K562 treated with DMSO at 1 percent for 12 hours (cell line): Measurements from ENCODE around the gene GNG10. TPM values are rescaled to one million over a fixed set of nuclear protein-coding genes. Genes with fewer than 3 reads are reported as not detected.

Experiments used
- total RNA-seq: library from RNA; unstranded; fragments of 300-600 nt; gene quantifications from 2 replicates; pipeline ENCODE4 v1.2.3, GENCODE V29; 2022; ENCODE audit not compliant: insufficient read depth

Gene GNG10
- total RNA-seq, result 20.5 and 22.8 TPM in 2 replicates

DNA sequence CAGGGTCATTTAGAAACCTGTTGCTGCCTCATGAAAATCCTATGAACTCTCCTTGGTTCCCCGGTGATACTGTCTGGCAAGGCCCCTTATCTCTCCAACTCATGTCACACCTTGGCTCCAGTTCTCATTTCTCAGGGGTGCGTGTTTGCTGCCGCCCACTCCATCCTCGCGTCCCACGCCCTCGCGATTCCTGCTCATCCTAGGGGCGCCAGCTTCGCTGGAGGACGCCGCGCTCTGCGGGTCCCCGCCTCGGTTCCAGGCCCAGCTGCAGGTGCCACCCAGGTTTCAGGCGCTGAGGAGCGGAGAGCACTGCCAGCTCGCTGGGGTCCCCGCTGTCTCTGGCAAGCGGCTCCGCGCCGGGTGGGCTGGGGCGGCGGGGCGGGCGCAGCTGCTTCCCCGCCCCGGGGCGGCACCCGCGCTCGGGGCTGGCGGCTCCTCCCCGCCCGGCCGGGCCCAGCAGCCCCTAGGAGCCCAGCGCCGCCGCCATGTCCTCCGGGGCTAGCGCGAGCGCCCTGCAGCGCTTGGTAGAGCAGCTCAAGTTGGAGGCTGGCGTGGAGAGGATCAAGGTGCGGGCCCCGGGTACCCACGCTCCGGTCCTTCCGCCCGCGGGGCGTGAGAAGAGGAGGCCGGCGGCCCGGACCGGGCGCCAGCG is at the start of gene GNG10:
GNG10 (plus strand) TSS at position 456 of the 652 bp plus-strand sequence; CDS start at position 486, 30 bp downstream.

DNA sequence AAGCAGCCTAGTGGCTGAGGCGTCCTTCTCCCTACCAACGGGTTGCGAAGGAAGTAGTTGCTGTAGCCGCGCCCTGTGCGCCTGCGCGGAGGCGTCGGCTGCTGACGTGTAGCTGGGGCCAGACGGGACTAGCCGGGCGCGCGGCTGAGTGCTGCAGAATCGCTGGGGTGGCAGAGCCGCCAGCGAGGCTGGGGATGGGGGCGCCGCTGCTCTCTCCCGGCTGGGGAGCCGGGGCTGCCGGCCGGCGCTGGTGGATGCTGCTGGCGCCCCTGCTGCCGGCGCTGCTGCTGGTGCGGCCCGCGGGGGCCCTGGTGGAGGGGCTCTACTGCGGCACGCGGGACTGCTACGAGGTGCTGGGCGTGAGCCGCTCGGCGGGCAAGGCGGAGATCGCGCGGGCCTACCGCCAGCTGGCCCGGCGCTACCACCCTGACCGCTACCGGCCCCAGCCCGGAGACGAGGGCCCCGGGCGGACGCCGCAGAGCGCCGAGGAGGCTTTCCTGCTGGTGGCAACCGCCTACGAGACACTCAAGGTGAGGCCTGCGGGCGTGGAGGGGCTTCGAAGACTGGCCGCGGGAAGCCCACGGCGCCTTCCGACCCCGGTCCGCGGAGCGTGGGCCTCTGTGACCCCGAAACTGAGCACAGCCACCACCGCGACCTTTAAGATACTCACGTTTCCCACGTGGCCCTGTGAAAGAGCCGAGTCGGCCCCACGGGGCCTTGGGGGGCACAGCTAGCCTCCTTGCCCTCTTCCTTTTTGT is 30.0 kb upstream of the GNG10 start, which contains the start of gene DNAJC25:
DNAJC25 (plus strand) TSS at position 121 of the 758 bp plus-strand sequence; CDS start at position 195, 74 bp downstream.

Other genes with a start within 250 kb of the GNG10 start
- 11.4 and 33.9 TPM in 2 replicates for gene ECPAS, start 177.2 kb upstream of the GNG10 start, total RNA-seq
- not detected in 2 replicates for gene ZNF483, start 136.4 kb upstream of the GNG10 start, total RNA-seq
- not detected in 2 replicates for gene PTGR1, start 62.0 kb upstream of the GNG10 start, total RNA-seq
- gene DNAJC25, start 30.3 kb upstream of the GNG10 start, total RNA-seq, result 3.8 and 7.9 TPM in 2 replicates
- gene SHOC1, start 133.3 kb downstream of the GNG10 start, total RNA-seq, result not detected in 2 replicates
- gene UGCG, start 235.2 kb downstream of the GNG10 start, total RNA-seq, result 7.2 and 21.0 TPM in 2 replicates